ENCODE data around the gene RXRB. TPM values are rescaled to one million over a fixed set of nuclear protein-coding genes. Genes with fewer than 3 reads are reported as not detected.

The RXRB gene
- total and polyA plus RNA-seq, 2 of the 13 experiments (the other 11 are each of a cell fraction or from before 2014, with no cell fraction given) = 26.7 to 55.7 TPM

- TF ChIP-seq ZNF672 (CRISPR knock-in tag; IDR thresholded peaks at IDR 0.05) (no peak), JDP2 (CRISPR knock-in tag; IDR thresholded peaks at IDR 0.05; ENCODE audit: borderline replicate concordance) (no peak), ZNF788 (CRISPR knock-in tag; IDR thresholded peaks at IDR 0.05; ENCODE audit: borderline replicate concordance) (no peak), ZNF296 (CRISPR knock-in tag; conservative IDR thresholded peaks at IDR 0.05) (no peak), ZBTB40 (IDR thresholded peaks at IDR 0.05) (peak; percentile 39), ZBTB40 (CRISPR knock-in tag; IDR thresholded peaks at IDR 0.05) (no peak), CAMTA2 (CRISPR knock-in tag; IDR thresholded peaks at IDR 0.05; ENCODE audit: borderline replicate concordance) (no peak), ZNF253 (CRISPR knock-in tag; IDR thresholded peaks at IDR 0.05; ENCODE audit: borderline replicate concordance) (no peak), ZNF644 (CRISPR knock-in tag; IDR thresholded peaks at IDR 0.05; ENCODE audit: low read depth) (no peak), SRSF1 (optimal IDR thresholded peaks at IDR 0.05; ENCODE audit: low read depth, low read length) (no peak), ELF1 (CRISPR knock-in tag; IDR thresholded peaks at IDR 0.05) (peak; percentile 75), DPF2 (CRISPR knock-in tag; IDR thresholded peaks at IDR 0.05; ENCODE audit: borderline replicate concordance, low read depth) (no peak), HMGXB3 (CRISPR knock-in tag; IDR thresholded peaks at IDR 0.05; ENCODE audit: borderline replicate concordance) (no peak), ZBTB38 (CRISPR knock-in tag; IDR thresholded peaks at IDR 0.05) (no peak), ZC3H4 (CRISPR knock-in tag; IDR thresholded peaks at IDR 0.05; ENCODE audit: borderline replicate concordance) (no peak)
Measured at GRCh38 chr6:33183071-33183683, 17.3 kb downstream of the RXRB start (continued).
